ENCODE data around the gene PALB2. TPM values are rescaled to one million over a fixed set of nuclear protein-coding genes. Genes with fewer than 3 reads are reported as not detected.

The PALB2 gene
- total and polyA plus RNA-seq, 2 of the 13 experiments (the other 11 are each of a cell fraction or from before 2014, with no cell fraction given) = 12.1 to 40.9 TPM

DNA sequence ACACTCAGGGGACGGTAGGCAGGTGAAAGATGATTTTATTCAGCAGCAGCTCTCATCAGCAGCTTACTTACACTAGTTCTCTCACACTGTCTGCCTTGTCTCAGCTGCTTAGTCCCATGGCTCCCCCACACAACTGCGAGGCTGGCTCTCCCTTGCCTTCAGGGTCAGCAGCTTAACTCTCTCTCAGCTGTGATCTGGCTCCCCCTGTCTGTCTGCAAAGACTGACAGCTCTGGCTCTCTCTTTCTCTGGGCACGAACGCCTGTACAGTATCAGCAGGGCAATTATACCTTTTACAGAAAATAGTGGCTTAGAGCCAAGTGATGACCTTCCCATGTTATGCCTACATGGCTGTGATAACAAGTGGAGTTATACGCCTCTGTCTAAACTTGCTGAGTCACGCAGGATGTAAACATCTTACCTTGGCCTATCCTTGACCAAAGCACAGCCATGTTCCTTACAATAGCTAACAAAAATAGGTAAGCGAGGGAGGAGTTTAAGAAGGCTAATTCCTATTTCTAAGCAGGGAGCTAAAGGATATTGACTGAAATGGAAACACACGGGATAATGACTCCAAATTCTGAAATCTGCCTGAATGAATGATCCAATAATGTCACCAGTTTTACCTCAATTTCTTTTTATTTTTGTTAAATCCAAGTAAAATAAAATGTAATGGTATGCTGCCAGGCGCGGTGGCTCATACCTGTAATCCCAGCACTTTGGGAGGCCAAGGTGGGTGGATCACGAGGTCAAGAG is 43.9 kb downstream of the PALB2 start (continued):
- no peak for TF ChIP-seq SPEN (CRISPR knock-in tag; IDR thresholded peaks at IDR 0.05; ENCODE audit: low read depth)
- TF ChIP-seq ZMYM2 (CRISPR knock-in tag; IDR thresholded peaks at IDR 0.05) = peak; percentile 87
- 0 out of 2 replicates have a peak, but pooled peaks have one; percentile 53 for TF ChIP-seq ZNF138 (CRISPR knock-in tag; IDR thresholded peaks at IDR 0.05; ENCODE audit: low read depth)
- TF ChIP-seq ADNP (CRISPR knock-in tag; IDR thresholded peaks at IDR 0.05) = no peak
- no peak for TF ChIP-seq ATM (IDR thresholded peaks at IDR 0.05; ENCODE audit: borderline replicate concordance)
- TF ChIP-seq, protein P1, sequence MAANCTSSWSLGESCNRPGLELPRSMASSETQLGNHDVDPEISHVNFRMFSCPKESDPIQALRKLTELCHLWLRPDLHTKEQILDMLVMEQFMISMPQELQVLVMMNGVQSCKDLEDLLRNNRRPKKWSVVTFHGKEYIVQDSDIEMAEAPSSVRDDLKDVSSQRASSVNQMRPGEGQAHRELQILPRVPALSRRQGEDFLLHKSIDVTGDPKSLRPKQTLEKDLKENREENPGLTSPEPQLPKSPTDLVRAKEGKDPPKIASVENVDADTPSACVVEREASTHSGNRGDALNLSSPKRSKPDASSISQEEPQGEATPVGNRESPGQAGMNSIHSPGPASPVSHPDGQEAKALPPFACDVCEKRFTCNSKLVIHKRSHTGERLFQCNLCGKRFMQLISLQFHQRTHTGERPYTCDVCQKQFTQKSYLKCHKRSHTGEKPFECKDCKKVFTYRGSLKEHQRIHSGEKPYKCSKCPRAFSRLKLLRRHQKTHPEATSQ (CRISPR knock-in tag; IDR thresholded peaks at IDR 0.05; ENCODE audit: borderline replicate concordance) = peak; percentile 38; the same call in 1 of the 2 replicates
- TF ChIP-seq ZNF737 (CRISPR knock-in tag; IDR thresholded peaks at IDR 0.05; ENCODE audit: borderline replicate concordance) = no peak
- TF ChIP-seq ZFX (CRISPR knock-in tag; IDR thresholded peaks at IDR 0.05; ENCODE audit: low read depth) = 0 out of 2 replicates have a peak, but pooled peaks have one; percentile 16
- 0 out of 2 replicates have a peak, but pooled peaks have one; percentile 20 for TF ChIP-seq RBAK (CRISPR knock-in tag; IDR thresholded peaks at IDR 0.05)
- TF ChIP-seq TBP (CRISPR knock-in tag; IDR thresholded peaks at IDR 0.05) = no peak
- no peak for TF ChIP-seq ZNF20 (CRISPR knock-in tag; IDR thresholded peaks at IDR 0.05)
- no peak for TF ChIP-seq LCORL (IDR thresholded peaks at IDR 0.05)
- TF ChIP-seq LCORL (CRISPR knock-in tag; IDR thresholded peaks at IDR 0.05) = no peak
- TF ChIP-seq, protein P2, sequence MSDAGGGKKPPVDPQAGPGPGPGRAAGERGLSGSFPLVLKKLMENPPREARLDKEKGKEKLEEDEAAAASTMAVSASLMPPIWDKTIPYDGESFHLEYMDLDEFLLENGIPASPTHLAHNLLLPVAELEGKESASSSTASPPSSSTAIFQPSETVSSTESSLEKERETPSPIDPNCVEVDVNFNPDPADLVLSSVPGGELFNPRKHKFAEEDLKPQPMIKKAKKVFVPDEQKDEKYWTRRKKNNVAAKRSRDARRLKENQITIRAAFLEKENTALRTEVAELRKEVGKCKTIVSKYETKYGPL (CRISPR knock-in tag; IDR thresholded peaks at IDR 0.05) = no peak
- TF ChIP-seq ZNF563 (CRISPR knock-in tag; IDR thresholded peaks at IDR 0.05) = peak; percentile 100
- peak; percentile 60; the same call in 1 of the 2 replicates for TF ChIP-seq ZNF292 (CRISPR knock-in tag; IDR thresholded peaks at IDR 0.05; ENCODE audit: borderline replicate concordance, low read depth)
- 0 out of 2 replicates have a peak, but pooled peaks have one; percentile 63 for TF ChIP-seq ZNF530 (CRISPR knock-in tag; IDR thresholded peaks at IDR 0.05; ENCODE audit: low read depth)
- no peak for TF ChIP-seq CBX2 (IDR thresholded peaks at IDR 0.05; ENCODE audit: low read depth, low read length)
- no peak for TF ChIP-seq CBX2 (CRISPR knock-in tag; IDR thresholded peaks at IDR 0.05; ENCODE audit: low read depth)
- no peak for TF ChIP-seq RXRB (CRISPR knock-in tag; IDR thresholded peaks at IDR 0.05; ENCODE audit: borderline replicate concordance)
- TF ChIP-seq, protein P3, sequence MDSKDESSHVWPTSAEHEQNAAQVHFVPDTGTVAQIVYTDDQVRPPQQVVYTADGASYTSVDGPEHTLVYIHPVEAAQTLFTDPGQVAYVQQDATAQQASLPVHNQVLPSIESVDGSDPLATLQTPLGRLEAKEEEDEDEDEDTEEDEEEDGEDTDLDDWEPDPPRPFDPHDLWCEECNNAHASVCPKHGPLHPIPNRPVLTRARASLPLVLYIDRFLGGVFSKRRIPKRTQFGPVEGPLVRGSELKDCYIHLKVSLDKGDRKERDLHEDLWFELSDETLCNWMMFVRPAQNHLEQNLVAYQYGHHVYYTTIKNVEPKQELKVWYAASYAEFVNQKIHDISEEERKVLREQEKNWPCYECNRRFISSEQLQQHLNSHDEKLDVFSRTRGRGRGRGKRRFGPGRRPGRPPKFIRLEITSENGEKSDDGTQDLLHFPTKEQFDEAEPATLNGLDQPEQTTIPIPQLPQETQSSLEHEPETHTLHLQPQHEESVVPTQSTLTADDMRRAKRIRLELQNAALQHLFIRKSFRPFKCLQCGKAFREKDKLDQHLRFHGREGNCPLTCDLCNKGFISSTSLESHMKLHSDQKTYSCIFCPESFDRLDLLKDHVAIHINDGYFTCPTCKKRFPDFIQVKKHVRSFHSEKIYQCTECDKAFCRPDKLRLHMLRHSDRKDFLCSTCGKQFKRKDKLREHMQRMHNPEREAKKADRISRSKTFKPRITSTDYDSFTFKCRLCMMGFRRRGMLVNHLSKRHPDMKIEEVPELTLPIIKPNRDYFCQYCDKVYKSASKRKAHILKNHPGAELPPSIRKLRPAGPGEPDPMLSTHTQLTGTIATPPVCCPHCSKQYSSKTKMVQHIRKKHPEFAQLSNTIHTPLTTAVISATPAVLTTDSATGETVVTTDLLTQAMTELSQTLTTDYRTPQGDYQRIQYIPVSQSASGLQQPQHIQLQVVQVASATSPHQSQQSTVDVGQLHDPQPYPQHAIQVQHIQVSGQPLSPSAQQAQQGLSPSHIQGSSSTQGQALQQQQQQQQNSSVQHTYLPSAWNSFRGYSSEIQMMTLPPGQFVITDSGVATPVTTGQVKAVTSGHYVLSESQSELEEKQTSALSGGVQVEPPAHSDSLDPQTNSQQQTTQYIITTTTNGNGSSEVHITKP (CRISPR knock-in tag; IDR thresholded peaks at IDR 0.05; ENCODE audit: low read depth) = no peak
- TF ChIP-seq ARNT (IDR thresholded peaks at IDR 0.05) = no peak
- peak; percentile 32; the same call in 1 of the 2 replicates for TF ChIP-seq ZNF772 (CRISPR knock-in tag; IDR thresholded peaks at IDR 0.05)

Data from HepG2 (cell line).